ENCODE measurements around the gene PNCK. TPM values are rescaled to one million over a fixed set of nuclear protein-coding genes. Genes with fewer than 3 reads are reported as not detected.

Gene PNCK
- total and polyA plus RNA-seq, 2 of the 13 experiments (the other 11 are each of a cell fraction or from before 2014, with no cell fraction given) = 33.1 TPM; not detected in 1

GRCh38 chrX:153645921-153646488, 27.6 kb downstream of the PNCK start (continued):
- TF ChIP-seq ZBTB44 (CRISPR knock-in tag; IDR thresholded peaks at IDR 0.05) = no peak
- no peak for TF ChIP-seq GPBP1L1 (CRISPR knock-in tag; IDR thresholded peaks at IDR 0.05)
- TF ChIP-seq DNMT3B (CRISPR knock-in tag; conservative IDR thresholded peaks at IDR 0.05) = no peak
- TF ChIP-seq RXRA (CRISPR knock-in tag; IDR thresholded peaks at IDR 0.05) = peak; percentile 32; the same call in 1 of the 2 replicates
- TF ChIP-seq PAF1 (CRISPR knock-in tag; IDR thresholded peaks at IDR 0.05) = peak; percentile 56; the same call in 1 of the 2 replicates
- TF ChIP-seq, protein P1, sequence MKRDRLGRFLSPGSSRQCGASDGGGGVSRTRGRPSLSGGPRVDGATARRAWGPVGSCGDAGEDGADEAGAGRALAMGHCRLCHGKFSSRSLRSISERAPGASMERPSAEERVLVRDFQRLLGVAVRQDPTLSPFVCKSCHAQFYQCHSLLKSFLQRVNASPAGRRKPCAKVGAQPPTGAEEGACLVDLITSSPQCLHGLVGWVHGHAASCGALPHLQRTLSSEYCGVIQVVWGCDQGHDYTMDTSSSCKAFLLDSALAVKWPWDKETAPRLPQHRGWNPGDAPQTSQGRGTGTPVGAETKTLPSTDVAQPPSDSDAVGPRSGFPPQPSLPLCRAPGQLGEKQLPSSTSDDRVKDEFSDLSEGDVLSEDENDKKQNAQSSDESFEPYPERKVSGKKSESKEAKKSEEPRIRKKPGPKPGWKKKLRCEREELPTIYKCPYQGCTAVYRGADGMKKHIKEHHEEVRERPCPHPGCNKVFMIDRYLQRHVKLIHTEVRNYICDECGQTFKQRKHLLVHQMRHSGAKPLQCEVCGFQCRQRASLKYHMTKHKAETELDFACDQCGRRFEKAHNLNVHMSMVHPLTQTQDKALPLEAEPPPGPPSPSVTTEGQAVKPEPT (CRISPR knock-in tag; IDR thresholded peaks at IDR 0.05; ENCODE audit: low read depth) = no peak
- no peak for TF ChIP-seq ZNF44 (CRISPR knock-in tag; IDR thresholded peaks at IDR 0.05)
- TF ChIP-seq ZNF253 (CRISPR knock-in tag; IDR thresholded peaks at IDR 0.05; ENCODE audit: borderline replicate concordance) = no peak
- TF ChIP-seq, protein P2, sequence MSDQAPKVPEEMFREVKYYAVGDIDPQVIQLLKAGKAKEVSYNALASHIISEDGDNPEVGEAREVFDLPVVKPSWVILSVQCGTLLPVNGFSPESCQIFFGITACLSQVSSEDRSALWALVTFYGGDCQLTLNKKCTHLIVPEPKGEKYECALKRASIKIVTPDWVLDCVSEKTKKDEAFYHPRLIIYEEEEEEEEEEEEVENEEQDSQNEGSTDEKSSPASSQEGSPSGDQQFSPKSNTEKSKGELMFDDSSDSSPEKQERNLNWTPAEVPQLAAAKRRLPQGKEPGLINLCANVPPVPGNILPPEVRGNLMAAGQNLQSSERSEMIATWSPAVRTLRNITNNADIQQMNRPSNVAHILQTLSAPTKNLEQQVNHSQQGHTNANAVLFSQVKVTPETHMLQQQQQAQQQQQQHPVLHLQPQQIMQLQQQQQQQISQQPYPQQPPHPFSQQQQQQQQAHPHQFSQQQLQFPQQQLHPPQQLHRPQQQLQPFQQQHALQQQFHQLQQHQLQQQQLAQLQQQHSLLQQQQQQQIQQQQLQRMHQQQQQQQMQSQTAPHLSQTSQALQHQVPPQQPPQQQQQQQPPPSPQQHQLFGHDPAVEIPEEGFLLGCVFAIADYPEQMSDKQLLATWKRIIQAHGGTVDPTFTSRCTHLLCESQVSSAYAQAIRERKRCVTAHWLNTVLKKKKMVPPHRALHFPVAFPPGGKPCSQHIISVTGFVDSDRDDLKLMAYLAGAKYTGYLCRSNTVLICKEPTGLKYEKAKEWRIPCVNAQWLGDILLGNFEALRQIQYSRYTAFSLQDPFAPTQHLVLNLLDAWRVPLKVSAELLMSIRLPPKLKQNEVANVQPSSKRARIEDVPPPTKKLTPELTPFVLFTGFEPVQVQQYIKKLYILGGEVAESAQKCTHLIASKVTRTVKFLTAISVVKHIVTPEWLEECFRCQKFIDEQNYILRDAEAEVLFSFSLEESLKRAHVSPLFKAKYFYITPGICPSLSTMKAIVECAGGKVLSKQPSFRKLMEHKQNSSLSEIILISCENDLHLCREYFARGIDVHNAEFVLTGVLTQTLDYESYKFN (CRISPR knock-in tag; conservative IDR thresholded peaks at IDR 0.05) = peak; percentile 65
- no peak for TF ChIP-seq RFX3 (CRISPR knock-in tag; IDR thresholded peaks at IDR 0.05)
- no peak for TF ChIP-seq HCFC1 (IDR thresholded peaks at IDR 0.05; ENCODE audit: low read depth, low read length)
- no peak; a peak in 1 of 4 replicates for TF ChIP-seq POLR2A (IDR thresholded peaks at IDR 0.05; ENCODE audit: insufficient read depth in 1 of 2, low read depth in 2 of 2, low read length in 2 of 2)
- no peak for TF ChIP-seq MTF1 (CRISPR knock-in tag; IDR thresholded peaks at IDR 0.05)
- TF ChIP-seq RFX5 (IDR thresholded peaks at IDR 0.05; ENCODE audit: low read depth, low read length) = no peak
- no peak for TF ChIP-seq ZBTB26 (CRISPR knock-in tag; IDR thresholded peaks at IDR 0.05; ENCODE audit: borderline replicate concordance)
- TF ChIP-seq NCOA2 (CRISPR knock-in tag; IDR thresholded peaks at IDR 0.05) = peak; percentile 67
- no peak for TF ChIP-seq RNF2 (conservative IDR thresholded peaks at IDR 0.05; ENCODE audit: low read depth)
- TF ChIP-seq, protein P3, sequence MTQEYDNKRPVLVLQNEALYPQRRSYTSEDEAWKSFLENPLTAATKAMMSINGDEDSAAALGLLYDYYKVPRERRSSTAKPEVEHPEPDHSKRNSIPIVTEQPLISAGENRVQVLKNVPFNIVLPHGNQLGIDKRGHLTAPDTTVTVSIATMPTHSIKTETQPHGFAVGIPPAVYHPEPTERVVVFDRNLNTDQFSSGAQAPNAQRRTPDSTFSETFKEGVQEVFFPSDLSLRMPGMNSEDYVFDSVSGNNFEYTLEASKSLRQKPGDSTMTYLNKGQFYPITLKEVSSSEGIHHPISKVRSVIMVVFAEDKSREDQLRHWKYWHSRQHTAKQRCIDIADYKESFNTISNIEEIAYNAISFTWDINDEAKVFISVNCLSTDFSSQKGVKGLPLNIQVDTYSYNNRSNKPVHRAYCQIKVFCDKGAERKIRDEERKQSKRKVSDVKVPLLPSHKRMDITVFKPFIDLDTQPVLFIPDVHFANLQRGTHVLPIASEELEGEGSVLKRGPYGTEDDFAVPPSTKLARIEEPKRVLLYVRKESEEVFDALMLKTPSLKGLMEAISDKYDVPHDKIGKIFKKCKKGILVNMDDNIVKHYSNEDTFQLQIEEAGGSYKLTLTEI (CRISPR knock-in tag; conservative IDR thresholded peaks at IDR 0.05) = no peak
- TF ChIP-seq BORCS8-MEF2B (CRISPR knock-in tag; IDR thresholded peaks at IDR 0.05) = no peak
- TF ChIP-seq GATAD2A (CRISPR knock-in tag; IDR thresholded peaks at IDR 0.05) = no peak

All from HepG2 (cell line).